A549 treated with DMSO at 1 μM for 4 hours (cell line): ENCODE data around the gene ELMO2. TPM values are rescaled to one million over a fixed set of nuclear protein-coding genes. Genes with fewer than 3 reads are reported as not detected.

Experiments used
- total RNA-seq: library from RNA; stranded (reverse); fragments of 200-300 nt; extraction: Qiagen RNA extraction; gene quantifications from 5 replicates; pipeline ENCODE4 v1.2.3, GENCODE V29; 2022; ENCODE audit warnings: low read depth

ELMO2 gene
- total RNA-seq = 17.5 to 22.6 TPM (median 21.4 TPM) in 5 replicates

GRCh38 chr20:46406200-46406985, at the start of gene ELMO2:
ELMO2 (minus strand) TSS chr20:46406615; CDS start chr20:46394482, 12,133 bp downstream.

Other genes starting within 250 kb of the ELMO2 start
- gene CDH22, start 98.1 kb downstream of the ELMO2 start, total RNA-seq = 0.03 to 0.07 TPM (median 0.04 TPM) in 4 of 5 replicates, not detected in the other
- not detected in 5 replicates for gene ZNF334, start 106.9 kb upstream of the ELMO2 start, total RNA-seq
- gene OCSTAMP, start 144.0 kb upstream of the ELMO2 start, total RNA-seq = not detected in 5 replicates
- gene SLC13A3, start 244.8 kb upstream of the ELMO2 start, total RNA-seq = 0.12 TPM in 1 of 5 replicates, not detected in the others